Activated naive CD4-positive, alpha-beta T cell treated with anti-CD3 and anti-CD28 coated beads, Interleukin-2, amount 50 U/mL, for 24 hours (primary cell): ENCODE data around the gene GINS2.

Experiments
- H3K27ac Mint-ChIP-seq: one replicate; pipeline ENCODE4 v1.8.0; 2021; ENCODE audit warnings: mild to moderate bottlenecking, mixed read lengths
- H3K27me3 Mint-ChIP-seq: one replicate; pipeline ENCODE4 v1.8.0; 2021; ENCODE audit warnings: mixed read lengths
- H3K36me3 Mint-ChIP-seq: one replicate; pipeline ENCODE4 v1.8.0; 2021; ENCODE audit warnings: mixed read lengths
- H3K4me1 Mint-ChIP-seq: one replicate; pipeline ENCODE4 v1.8.0; 2021; ENCODE audit warnings: mixed read lengths
- H3K4me3 Mint-ChIP-seq: one replicate; pipeline ENCODE4 v1.8.0; 2021; ENCODE audit warnings: mild to moderate bottlenecking, mixed read lengths
- H3K9me3 Mint-ChIP-seq: one replicate; pipeline ENCODE4 v1.8.0; 2021; ENCODE audit warnings: mixed read lengths

The GINS2 gene

GRCh38 chr16:85658504-85659326, 30.0 kb downstream of the GINS2 start:
- no peak overlapping the region for H3K4me3 Mint-ChIP-seq
- H3K27me3 Mint-ChIP-seq: no peaks in the 10 kb centered on the region
- no peak overlapping the region for H3K27ac Mint-ChIP-seq
- no peaks in the 10 kb centered on the region for H3K4me1 Mint-ChIP-seq
- peaks cover 10% of the 10 kb centered on the region for H3K36me3 Mint-ChIP-seq
- H3K9me3 Mint-ChIP-seq: no peaks in the 10 kb centered on the region

- Mint-ChIP-seq H3K27ac (no peak overlapping the region), H3K36me3 (peaks cover 10% of the 10 kb centered on the region), H3K9me3 (no peaks in the 10 kb centered on the region), H3K4me1 (no peaks in the 10 kb centered on the region), H3K4me3 (no peak overlapping the region), H3K27me3 (no peaks in the 10 kb centered on the region)
These were observed 30.8 kb downstream of the GINS2 start for GRCh38 chr16:85657996-85658395.

- peaks cover 8% of the 10 kb centered on the region for H3K36me3 Mint-ChIP-seq
- H3K4me1 Mint-ChIP-seq: no peaks in the 10 kb centered on the region
- no peaks in the 10 kb centered on the region for H3K27me3 Mint-ChIP-seq
- no peak overlapping the region for H3K27ac Mint-ChIP-seq
- H3K4me3 Mint-ChIP-seq: no peak overlapping the region
- H3K9me3 Mint-ChIP-seq: no peaks in the 10 kb centered on the region
These were observed 31.5 kb downstream of the GINS2 start for GRCh38 chr16:85657267-85657650.

- H3K4me3 Mint-ChIP-seq: no peak overlapping the region
- no peaks in the 10 kb centered on the region for H3K4me1 Mint-ChIP-seq
- peaks cover 8% of the 10 kb centered on the region for H3K36me3 Mint-ChIP-seq
- H3K27ac Mint-ChIP-seq: no peak overlapping the region
- H3K27me3 Mint-ChIP-seq: no peaks in the 10 kb centered on the region
- H3K9me3 Mint-ChIP-seq: no peaks in the 10 kb centered on the region
These were observed 32.1 kb downstream of the GINS2 start for GRCh38 chr16:85656351-85657266.

GRCh38 chr16:85655216-85656129, 33.3 kb downstream of the GINS2 start:
- Mint-ChIP-seq H3K9me3 (no peaks in the 10 kb centered on the region), H3K36me3 (peaks cover 8% of the 10 kb centered on the region), H3K4me1 (no peaks in the 10 kb centered on the region), H3K4me3 (no peak overlapping the region), H3K27ac (no peak overlapping the region), H3K27me3 (no peaks in the 10 kb centered on the region)

GRCh38 chr16:85654251-85655095, 34.3 kb downstream of the GINS2 start:
- Mint-ChIP-seq H3K4me1 (no peaks in the 10 kb centered on the region), H3K4me3 (no peak overlapping the region), H3K9me3 (no peaks in the 10 kb centered on the region), H3K36me3 (peaks cover 5% of the 10 kb centered on the region), H3K27ac (no peak overlapping the region), H3K27me3 (no peaks in the 10 kb centered on the region)

- Mint-ChIP-seq H3K36me3 (peaks cover 5% of the 10 kb centered on the region), H3K27ac (no peak overlapping the region), H3K27me3 (no peaks in the 10 kb centered on the region), H3K4me3 (no peak overlapping the region), H3K9me3 (no peaks in the 10 kb centered on the region), H3K4me1 (no peaks in the 10 kb centered on the region)
These were observed 35.4 kb downstream of the GINS2 start for GRCh38 chr16:85653290-85653891.

GRCh38 chr16:85652431-85653221, 36.1 kb downstream of the GINS2 start:
- H3K36me3 Mint-ChIP-seq: peaks cover 4% of the 10 kb centered on the region

GRCh38 chr16:85651629-85652430, 36.9 kb downstream of the GINS2 start:
- Mint-ChIP-seq H3K27me3 (no peaks in the 10 kb centered on the region), H3K36me3 (peaks cover 2% of the 10 kb centered on the region), H3K9me3 (no peaks in the 10 kb centered on the region), H3K4me3 (no peak overlapping the region), H3K27ac (no peak overlapping the region), H3K4me1 (no peaks in the 10 kb centered on the region)

More at GRCh38 chr16:85652431-85653221, 36.1 kb downstream of the GINS2 start:
- no peak overlapping the region for H3K4me3 Mint-ChIP-seq
- H3K4me1 Mint-ChIP-seq: no peaks in the 10 kb centered on the region
- H3K27me3 Mint-ChIP-seq: no peaks in the 10 kb centered on the region
- no peak overlapping the region for H3K27ac Mint-ChIP-seq
- H3K9me3 Mint-ChIP-seq: no peaks in the 10 kb centered on the region

GRCh38 chr16:85650844-85651628, 37.7 kb downstream of the GINS2 start:
- no peak overlapping the region for H3K27ac Mint-ChIP-seq
- H3K9me3 Mint-ChIP-seq: no peaks in the 10 kb centered on the region
- H3K36me3 Mint-ChIP-seq: peaks cover under 1% of the 10 kb centered on the region
- no peaks in the 10 kb centered on the region for H3K4me1 Mint-ChIP-seq
- no peaks in the 10 kb centered on the region for H3K27me3 Mint-ChIP-seq
- H3K4me3 Mint-ChIP-seq: no peak overlapping the region

- Mint-ChIP-seq H3K36me3 (no peaks in the 10 kb centered on the region), H3K9me3 (no peaks in the 10 kb centered on the region), H3K27me3 (no peaks in the 10 kb centered on the region), H3K27ac (no peak overlapping the region), H3K4me1 (no peaks in the 10 kb centered on the region), H3K4me3 (no peak overlapping the region)
These were observed 38.5 kb downstream of the GINS2 start for GRCh38 chr16:85650135-85650843.
